Activated CD4-positive, alpha-beta T cell treated with anti-CD3 and anti-CD28 coated beads, Interleukin-2, amount 50 U/mL, for 24 hours (primary cell): ENCODE measurements around the gene ZNF776.
"Not testable (repeated sequence)": the region's sequence is repeated elsewhere in the genome, so short reads cannot be mapped to it uniquely, and the experiment has no call there.

Experiments
- DNase-seq, 2 donors: peaks; one replicate each; pipeline ENCODE4 v3.0.0-alpha.2; 2020; ENCODE audit warnings: low read depth in 1 of 2, low spot score in 1 of 2

The ZNF776 gene

DNA sequence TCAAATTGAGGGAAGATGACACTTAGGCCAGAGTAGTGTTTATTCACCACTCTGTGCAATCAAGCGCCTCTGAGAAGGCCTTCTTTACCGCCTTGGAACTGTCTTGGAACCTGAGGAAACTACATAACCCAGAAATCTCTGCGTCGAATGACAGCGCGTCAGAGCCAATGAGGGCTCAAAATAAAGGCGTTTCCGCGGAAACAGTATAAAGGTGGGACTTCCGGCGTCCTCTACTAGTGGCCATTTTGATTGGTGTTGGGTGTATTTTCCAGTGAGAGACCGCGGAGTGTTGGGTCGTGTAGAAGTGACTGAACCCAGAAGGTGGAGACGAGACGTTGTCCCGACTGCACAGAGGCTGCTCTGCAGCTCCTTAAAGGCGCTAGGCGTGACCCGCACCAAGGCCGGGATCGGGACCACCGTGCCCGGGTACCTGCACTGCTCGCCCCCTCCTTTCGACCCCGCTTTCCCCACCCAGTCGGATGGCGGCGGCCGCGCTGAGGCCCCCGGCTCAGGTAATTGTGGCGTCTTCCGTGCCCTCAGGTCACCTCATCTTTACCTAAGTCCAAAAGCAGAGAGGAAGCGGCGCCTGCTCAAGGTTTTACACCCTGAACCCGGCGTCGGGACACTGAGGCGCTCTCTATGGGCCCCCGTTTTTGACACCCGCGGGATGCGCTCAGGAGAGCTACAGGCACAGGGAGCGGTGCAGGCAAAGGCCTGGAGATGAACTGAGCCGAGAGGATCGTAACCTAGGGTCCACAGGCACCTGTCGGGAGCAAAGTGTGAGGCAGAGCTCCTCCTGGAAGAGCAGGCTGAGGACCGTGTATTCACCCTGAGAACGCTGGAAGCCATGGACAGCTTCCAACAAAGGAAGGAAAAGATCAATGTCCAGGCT lies at the start of gene ZNF776:
ZNF776 (plus strand) TSS at position 236 of the 892 bp plus-strand sequence; CDS start at position 480, 244 bp downstream.
- DNase-seq, result peak; percentile 55 to 81

DNA sequence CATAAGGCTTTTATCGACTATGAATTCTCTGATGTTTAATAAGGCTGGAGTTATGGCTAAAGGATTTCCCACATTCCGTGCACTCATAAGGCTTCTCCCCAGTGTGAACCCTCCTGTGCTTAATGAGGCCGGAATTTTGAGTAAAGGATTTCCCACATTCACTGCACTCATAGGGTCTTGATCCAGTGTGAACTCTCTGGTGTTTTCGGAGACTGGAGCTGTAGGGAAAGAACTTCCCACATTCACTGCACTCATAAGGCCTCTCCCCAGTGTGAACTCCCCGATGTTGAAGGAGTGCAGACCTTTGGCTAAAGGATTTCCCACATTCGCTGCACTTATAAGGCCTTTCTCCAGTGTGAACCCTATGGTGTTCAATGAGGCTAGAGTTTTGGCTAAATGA lies 45.0 kb upstream of the ZNF776 start:
- DNase-seq, result no peak

DNA sequence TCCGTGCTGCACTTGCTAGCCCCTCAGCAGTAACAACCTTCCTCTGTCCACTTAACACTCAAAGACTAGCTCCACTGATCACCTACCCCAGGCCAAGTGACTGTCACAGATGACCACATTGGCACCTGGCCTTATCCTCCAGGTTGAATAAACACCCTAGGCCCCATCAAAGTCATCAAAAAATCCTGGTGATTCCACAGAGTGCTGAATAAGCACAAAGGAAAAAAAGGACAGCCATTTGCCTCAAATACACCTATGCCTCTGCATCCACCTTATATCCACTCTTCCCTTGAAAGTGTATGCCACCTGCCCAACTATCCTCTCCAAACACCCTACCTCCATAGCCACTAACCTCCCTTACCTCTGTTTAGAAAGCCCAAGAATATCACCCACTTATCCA lies 40.3 kb upstream of the ZNF776 start:
- no peak for DNase-seq

DNA sequence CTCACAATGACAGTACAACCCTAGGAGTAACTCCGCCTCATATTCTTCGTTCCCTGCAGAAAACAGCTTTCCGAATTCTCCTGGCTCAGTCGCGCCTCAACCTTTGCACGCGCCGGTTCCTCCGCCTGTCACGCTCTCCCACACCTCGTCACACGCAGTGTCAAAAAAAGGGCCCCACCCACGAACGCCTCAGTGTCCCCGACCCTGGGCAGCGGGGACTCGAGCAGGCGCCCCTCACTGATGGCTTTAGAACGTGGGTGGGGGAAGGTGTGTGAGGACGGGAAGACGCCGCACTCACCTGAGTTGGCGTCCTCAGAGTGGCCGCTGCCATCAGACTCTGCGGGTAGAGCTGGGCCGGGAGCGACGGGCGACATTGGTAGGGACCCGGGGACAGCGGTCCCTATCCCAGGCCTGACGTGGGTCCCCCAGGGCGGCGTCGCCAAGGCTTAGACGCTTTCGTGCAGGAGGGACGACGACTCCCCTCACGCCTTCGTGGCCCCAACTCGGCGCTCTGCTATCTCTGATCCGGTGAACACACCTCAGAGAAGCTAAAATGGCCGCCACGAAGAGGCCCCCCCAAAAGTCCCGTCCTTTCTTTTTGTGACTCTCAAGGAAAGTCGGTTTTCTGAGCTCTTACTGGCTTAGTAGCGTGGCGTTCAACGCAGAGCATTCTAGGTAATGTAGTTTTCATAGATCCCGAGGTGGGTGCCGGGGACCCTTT lies 37.8 kb upstream of the ZNF776 start, which contains the start of gene ZNF154:
ZNF154 (minus strand) TSS at position 564 of the 721 bp plus-strand sequence; CDS start at position 331, 233 bp downstream.
- peak in 1 of 2 donors; percentile 9 for DNase-seq

DNA sequence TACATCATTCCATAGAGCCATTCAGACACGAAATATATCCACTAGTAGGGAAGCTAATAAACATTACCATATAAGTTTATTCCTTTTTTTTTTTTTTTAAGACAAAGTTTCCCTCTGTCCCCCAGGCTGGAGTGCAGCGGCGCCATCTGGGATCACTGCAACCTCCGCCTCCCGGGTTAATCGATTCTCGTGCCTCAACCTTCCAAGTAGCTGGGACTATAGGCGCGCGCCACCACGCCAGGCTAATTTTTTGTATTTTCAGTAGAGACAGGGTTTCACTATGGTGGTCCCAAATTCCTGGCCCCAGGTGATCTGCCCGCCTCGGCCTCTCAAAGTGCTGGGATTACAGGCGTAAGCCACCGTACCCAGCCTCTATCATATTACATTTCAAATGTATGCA lies 37.0 kb upstream of the ZNF776 start:
- no peak for DNase-seq

DNA sequence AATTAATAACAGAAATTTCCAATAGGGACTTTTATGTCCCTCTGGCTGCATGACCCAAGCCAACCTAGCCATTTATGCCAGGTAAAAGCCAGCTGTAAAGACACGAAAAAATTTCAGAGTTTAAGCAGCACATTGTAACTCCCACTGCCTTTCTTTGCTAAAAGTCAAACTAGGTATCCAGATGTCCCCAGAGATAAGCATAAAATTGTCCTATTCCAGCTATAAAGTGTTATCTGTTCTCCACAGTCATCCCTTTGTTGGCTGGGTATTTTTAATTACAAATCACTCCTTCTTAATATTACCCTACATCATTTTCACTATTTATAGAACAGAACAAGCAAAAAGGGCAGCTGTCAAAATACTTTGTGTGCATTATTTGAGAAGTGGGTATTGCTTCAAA lies 34.4 kb upstream of the ZNF776 start:
- DNase-seq, result no peak

DNA sequence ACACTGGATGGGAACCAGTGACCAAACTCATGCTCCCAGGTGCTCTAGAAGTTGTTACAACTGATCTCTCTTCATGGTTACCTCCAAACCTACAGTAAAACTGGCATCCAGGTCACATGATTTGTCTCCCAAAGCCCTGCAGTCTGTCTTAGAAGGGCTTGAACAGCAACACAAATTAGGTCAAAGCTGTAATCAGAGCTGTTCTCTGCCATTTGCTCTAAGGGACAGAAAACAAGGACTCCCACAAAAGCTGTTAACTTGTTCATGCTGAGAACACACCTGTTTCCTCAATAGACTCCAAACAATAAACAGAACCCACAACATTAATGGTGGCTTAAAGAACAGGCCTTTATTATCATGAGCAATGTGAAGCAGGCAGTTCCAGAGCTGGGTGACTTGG lies 27.2 kb upstream of the ZNF776 start:
- DNase-seq, result no peak

DNA sequence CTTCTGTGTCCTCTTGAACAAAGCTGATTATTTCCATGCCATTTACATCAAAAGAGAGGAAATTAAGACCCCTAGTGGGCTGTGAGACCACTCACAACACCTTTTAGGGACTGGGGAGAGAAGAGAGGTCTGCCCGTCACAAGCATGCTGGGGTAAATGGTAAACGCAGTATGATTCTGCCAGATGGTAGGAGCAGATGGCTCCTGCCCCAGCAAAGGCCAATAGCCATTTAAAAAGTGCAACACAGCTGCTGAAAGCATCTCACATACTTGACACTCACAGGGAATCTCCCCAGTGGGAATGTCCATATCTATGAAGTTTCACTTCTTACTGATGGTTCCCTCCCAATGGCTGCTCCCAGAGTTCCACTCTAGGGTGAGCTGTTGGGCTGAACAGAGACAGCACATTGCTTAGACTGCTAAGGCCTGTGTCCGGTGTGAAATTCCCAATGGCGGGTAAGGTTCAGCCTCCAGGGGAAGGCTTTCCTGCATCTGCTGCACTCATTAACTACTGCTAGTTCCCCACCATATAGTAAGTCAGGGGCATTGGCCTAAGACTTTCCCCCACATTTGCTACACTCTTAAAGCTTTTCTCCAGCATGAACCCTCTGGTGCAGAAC lies 26.6 kb upstream of the ZNF776 start:
- no peak for DNase-seq

DNA sequence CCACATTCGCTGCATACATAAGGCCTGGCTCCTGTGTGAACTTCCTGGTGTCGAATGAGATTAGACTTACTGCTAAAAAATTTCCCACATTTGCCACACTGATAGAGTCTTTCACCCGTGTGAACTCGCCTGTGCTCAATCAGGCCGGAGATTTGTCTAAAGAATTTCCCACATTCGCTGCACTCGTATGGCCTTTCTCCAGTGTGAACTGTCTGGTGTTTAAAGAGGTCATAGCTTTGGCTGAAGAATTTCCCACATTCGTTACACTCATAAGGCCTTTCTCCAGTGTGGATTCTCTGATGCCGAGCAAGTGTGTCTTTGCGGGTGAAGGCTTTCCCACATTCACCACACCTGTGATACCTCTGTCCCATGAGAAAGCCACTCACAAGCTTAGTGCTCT lies 25.7 kb upstream of the ZNF776 start:
- DNase-seq, result no peak

DNA sequence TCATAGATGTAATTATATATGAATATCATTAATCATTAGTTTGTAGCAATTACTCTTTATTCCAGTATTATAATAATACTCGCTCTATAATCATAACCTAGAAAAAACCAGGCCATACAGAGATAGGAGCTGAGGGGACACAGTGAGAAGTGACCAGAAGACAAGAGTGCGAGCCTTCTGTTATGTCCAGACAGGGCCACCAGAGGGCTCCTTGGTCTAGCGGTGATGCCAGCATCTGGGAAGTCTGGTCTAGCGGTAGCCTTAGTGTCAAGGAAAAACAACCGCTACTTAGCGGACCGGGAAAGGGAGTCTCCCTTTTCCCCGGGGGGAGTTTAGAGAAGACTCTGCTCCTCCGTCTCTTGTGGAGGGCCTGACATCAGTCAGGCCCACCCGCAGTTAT lies 8.3 kb upstream of the ZNF776 start:
- DNase-seq, result peak; percentile 19 to 27

DNA sequence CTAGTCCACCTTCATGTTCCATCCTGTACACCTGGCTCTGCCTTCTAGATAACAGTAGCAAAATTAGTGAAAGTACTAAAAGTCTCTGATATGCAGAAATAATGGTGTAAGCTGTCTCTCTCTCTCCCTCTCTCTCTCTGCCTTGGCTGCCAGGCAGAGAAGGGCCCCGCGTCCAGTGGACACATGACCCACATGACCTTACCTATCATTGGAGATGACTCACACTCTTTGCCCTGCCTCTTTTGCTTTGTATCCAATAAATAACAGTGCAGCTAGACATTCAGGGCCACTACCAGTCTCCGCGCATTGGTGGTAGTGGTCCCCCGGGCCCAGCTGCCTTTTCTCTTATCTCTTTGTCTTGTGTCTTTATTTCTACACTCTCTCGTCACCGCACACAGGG lies 7.8 kb upstream of the ZNF776 start:
- DNase-seq, result not testable (repeated sequence)

DNA sequence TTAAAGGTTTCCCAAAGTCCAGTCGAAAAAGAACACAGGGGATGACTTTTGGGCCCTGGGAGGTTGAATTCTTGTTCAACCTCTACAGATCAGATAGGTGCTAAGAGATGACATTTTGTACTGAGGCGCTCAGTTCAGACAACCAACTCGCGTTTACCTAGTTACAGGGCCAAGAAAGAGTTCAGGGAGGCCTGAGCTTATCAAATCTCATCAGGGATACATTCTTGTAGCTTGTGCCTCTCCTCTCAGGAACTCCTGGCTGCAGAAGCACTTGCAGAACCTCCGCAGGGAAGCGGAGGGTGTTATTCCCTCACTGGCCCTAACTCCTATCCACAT lies 825 bp downstream of the ZNF776 start:
- DNase-seq, result no peak

DNA sequence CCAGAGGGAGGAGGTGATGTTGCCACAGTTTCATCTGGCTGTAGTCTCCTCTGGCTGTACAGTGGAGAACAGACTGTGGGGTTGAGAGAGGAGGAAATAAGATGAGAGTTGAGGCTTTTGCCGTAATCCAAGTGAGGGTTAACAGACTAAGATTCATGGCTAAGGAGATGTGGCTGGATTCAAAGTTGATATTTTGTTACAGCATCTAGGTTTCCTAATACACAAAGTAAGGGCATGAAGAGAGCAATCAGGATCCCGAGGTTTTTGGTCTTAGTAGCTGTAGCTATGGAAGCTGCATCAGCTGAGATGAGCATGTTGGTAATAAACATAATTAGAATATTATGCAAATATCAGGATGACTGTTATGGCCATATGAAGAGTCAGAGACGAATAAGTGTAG lies 1.4 kb downstream of the ZNF776 start:
- DNase-seq, result no peak

DNA sequence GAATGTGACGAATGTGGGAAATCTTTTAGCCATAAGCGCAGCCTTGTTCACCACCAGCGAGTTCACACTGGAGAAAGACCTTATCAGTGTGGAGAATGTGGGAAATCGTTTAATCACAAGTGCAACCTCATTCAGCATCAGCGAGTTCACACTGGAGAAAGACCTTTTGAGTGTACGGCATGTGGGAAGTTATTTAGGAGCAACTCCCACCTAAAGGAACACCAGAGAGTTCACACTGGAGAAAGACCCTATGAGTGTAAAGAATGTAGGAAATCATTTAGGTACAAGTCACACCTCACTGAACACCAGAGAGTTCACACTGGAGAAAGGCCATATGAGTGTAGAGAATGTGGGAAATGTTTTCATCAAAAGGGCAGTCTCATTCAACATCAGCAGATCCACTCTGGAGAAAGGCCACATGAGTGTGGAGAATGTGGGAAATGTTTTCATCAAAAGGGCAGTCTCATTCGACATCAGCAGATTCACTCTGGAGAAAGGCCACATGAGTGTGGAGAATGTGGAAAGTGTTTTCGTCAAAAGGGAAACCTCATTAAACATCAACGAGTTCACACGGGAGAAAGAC lies 7.6 kb downstream of the ZNF776 start:
- DNase-seq, result no peak

DNA sequence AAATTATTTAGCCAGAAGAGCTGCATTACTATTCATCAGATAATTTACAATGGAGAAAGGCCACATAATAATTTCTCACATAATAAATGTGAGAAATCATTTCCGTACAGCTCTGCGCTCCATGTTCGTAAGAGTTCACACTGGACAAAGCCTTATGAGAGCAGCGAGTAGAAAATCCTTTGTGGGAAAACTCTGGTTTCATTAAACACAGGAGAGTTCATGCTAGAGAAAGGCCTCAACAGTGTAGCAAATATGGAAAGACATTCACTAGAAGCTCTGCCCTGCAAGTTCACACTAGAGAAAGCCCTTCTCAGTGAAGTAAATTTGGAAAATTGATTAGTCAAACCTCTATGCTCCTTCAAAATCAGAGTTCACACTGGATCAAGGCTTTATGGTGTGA lies 8.4 kb downstream of the ZNF776 start:
- DNase-seq, result no peak

DNA sequence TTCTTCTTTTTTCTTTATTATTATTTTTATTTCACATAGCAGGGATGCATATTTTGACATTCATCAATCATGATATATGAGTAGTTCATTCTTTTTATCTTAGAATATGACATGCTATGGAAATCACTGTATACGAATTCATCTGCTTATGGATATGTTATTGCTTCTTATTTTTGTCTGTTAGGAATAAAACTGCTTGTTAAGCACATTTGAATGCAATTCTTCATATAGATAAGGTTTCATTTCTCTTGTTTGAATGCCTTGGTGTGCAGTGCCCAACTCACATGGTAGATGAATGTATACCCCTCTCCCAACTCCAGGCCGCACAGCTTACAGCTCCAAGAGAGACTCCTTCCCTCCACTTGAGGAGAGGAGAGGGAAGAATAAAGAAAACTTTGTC lies 11.3 kb downstream of the ZNF776 start:
- DNase-seq, result no peak

DNA sequence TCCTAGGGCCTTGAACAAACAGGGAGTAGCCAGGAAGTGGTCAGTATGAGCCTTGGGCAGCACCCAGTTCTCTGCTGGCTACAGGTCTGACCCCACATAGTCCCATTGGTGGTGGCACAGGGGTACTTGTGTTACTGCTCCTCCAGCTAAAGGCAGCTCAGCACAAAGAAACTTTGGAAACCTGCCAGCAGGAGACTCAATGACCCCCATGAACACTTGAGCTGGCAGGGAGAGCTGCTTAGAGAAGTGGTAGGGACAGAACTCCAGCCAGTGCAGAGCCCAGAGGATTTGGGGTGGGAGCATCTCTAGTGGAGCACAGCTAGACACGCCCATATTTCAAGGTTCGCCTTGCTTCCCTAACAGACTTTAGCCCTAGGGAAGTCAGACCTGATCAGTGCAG lies 12.5 kb downstream of the ZNF776 start:
- DNase-seq, result no peak

DNA sequence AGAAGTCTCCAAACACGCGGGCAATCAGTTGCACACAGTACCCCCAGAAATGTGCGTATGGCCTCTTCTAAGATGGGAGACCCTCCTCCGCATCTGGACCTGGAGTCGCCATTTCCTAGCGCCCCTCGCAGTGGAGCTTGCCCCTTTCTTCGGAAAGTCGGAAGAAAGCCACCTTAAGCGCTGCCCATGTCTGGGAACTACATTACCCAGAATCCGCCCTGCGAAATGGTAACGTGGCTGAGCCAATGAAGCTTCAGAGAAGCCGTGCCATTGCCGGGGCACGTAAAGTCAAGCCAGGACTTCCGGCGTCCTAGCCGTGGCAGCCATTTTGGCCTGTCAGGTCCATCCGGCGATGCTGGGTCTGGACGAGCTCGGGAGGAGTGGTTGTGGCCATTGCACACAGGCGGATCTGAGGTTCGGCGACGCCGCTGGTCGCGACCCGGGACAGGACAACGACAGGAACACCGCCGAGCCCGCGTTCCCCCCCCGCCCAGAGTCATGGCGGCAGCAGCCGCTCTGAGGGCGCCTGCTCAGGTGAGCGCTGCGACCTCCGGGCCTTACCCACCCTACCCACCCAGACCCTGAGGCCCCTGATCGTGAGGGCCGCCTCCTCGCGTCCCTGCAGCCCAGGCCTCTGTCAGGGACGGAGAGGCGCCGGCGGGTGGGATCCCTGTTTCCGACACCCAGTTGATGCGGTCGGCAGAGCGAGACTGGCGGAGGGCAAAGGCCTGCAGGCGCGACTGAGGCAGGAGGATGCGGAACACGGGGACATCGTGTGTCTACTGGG lies 22.9 kb downstream of the ZNF776 start, which contains the start of gene ZNF586:
ZNF586 (plus strand) TSS at position 332 of the 787 bp plus-strand sequence; CDS start at position 499, 167 bp downstream.
- peak; percentile 63 to 85 for DNase-seq

DNA sequence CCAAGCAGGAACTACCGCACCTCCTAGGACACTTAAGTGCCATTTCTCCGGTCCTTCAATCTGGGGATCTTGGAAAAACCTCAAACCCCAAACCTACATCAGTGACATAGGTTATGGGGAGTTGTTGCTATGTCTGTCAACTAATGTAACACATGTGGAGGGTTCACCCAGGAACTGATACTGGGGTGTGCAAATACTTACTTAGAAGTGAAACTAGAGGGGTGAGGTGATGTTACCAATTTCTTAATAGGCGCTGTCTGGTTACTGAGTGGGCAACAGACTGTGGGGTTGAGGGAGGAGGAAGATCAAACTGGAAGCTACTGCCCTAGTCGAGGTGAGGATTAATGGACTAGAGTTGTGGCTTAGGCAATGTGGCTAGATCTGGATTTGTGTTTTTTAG lies 24.8 kb downstream of the ZNF776 start:
- DNase-seq, result no peak

DNA sequence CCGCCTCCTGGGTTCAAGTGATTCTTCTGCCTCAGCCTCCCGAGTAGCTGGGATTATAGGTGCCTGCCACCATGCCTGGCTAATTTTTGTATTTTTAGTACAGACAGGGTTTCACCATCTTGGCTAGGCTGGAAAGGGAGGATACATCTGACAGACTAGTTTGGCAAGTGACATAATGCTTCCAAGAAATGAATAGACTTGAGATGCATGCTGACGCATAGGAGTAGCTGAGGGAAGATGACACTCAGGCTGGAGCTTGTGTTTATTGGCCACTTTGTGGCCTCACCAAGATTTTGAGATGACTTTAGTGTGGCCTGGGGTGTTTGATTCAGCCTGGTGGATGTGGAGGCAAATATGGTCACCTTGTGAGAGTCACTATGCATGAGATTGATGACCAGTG lies 26.9 kb downstream of the ZNF776 start:
- no peak for DNase-seq
